SU-DHL-6 (cell line): ENCODE results near the gene SRSF8.
"Not testable (repeated sequence)": the region's sequence is repeated elsewhere in the genome, so short reads cannot be mapped to it uniquely, and the experiment has no call there.

Experiments
- H2AFZ ChIP-seq: fragments of 200-600 bp; sonication (generic); 2 replicates; pipeline ENCODE4 v1.6.1; 2014; ENCODE audit warnings: low read depth, mild to moderate bottlenecking, moderate library complexity, mixed read lengths, antibody characterized with exemption, low read length; ENCODE audit not compliant: severe bottlenecking
- H3F3A ChIP-seq: fragments of 200-600 bp; shearing (Covaris generic); 2 replicates; pipeline ENCODE4 v1.6.0; 2016; ENCODE audit warnings: antibody characterized with exemption, mild to moderate bottlenecking; ENCODE audit not compliant: insufficient read depth
- H3K27ac ChIP-seq: fragments of 200-600 bp; sonication (generic); 2 replicates; pipeline ENCODE4 v1.5.1; 2016; ENCODE audit warnings: low read depth, mild to moderate bottlenecking, low read length, moderate library complexity, mixed read lengths
- H3K27me3 ChIP-seq: fragments of 200-600 bp; sonication (generic), shearing (Covaris generic); 2 replicates; pipeline ENCODE4 v1.6.0; 2014; ENCODE audit warnings: mild to moderate bottlenecking, low read length
- H3K36me3 ChIP-seq: fragments of 200-600 bp; sonication (generic); 2 replicates; pipeline ENCODE4 v1.6.1; 2014; ENCODE audit warnings: mild to moderate bottlenecking, low read length, mixed read lengths
- H3K4me2 ChIP-seq: fragments of 300-600, 200-600 bp; shearing (Covaris generic), sonication (generic); 2 replicates; pipeline ENCODE4 v1.6.0; 2014; ENCODE audit warnings: low read length, low read depth, mild to moderate bottlenecking; ENCODE audit not compliant: poor library complexity, severe bottlenecking
- H3K4me3 ChIP-seq: fragments of 200-600 bp; sonication (generic); 2 replicates; pipeline ENCODE4 v1.5.1; 2014; ENCODE audit warnings: antibody characterized with exemption, low read length, mild to moderate bottlenecking, mixed read lengths; ENCODE audit not compliant: insufficient read depth, poor library complexity, severe bottlenecking
- H3K79me2 ChIP-seq: fragments of 200-600 bp; sonication (generic); 2 replicates; pipeline ENCODE4 v1.6.1; 2014; ENCODE audit warnings: mild to moderate bottlenecking, low read length, moderate library complexity; ENCODE audit not compliant: insufficient read depth
- H3K9ac ChIP-seq: fragments of 200-600 bp; sonication (generic); 2 replicates; pipeline ENCODE4 v1.7.0; 2014; ENCODE audit warnings: mild to moderate bottlenecking, low read length
- H3K9me2 ChIP-seq: fragments of 200-600 bp; sonication (generic); replicated peaks from 2 replicates; pipeline ENCODE4 v1.6.1; 2014; ENCODE audit warnings: low read length; ENCODE audit not compliant: insufficient read depth
- H3K9me3 ChIP-seq: fragments of 200-600 bp; sonication (generic); 2 replicates; pipeline ENCODE4 v1.6.1; 2014; ENCODE audit warnings: low read length, mixed read lengths; ENCODE audit not compliant: insufficient read depth
- H4K20me1 ChIP-seq: fragments of 200-600 bp; sonication (generic); 2 replicates; pipeline ENCODE4 v1.6.1; 2014; ENCODE audit warnings: low read depth, mild to moderate bottlenecking, antibody characterized with exemption, low read length, moderate library complexity, mixed read lengths
- EZH2phosphoT487 ChIP-seq: fragments of 200-600 bp; sonication (generic), shearing (Covaris generic); conservative IDR thresholded peaks from 2 replicates; pipeline ENCODE4 v1.6.1; 2018; ENCODE audit warnings: mild to moderate bottlenecking, antibody characterized with exemption, low read length, moderate library complexity, mixed read lengths
- TF ChIP-seq, protein P1 (sequence below): fragments of 200-600 bp; sonication (generic); IDR thresholded peaks from one replicate; pipeline ENCODE4 v1.5.1; 2017; ENCODE audit warnings: antibody characterized with exemption, mild to moderate bottlenecking, low read length, moderate library complexity; ENCODE audit not compliant: insufficient read depth, poor library complexity, severe bottlenecking

Gene SRSF8

DNA sequence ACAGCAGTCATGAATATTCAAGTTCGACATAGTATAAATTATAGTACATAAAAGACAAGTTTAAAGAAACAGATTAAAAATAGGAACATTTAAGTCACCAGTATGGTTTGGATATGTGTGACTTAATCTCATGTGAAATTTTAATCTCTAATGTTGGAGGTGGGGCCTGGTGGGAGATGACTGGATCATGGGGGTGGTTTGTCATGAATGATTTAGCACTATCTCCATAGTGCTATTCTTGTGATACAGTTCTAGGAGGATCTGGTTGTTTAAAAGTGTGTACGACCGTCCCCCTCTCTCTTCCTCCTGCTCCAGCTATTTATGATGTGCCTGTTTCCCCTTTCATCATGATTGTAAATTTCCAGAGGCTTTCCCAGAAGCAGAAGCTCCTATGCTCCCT, 38.4 kb upstream of the SRSF8 start:
- H3K9me3 ChIP-seq = no peaks in the 10 kb centered on the region
- no peaks in the 10 kb centered on the region for H3K9me2 ChIP-seq
- H3K36me3 ChIP-seq = no peaks in the 10 kb centered on the region
- no peak for TF ChIP-seq EZH2phosphoT487
- no peak overlapping the region for H3K27ac ChIP-seq
- H3K79me2 ChIP-seq = no peaks in the 10 kb centered on the region
- H3K9ac ChIP-seq = no peak overlapping the region
- H4K20me1 ChIP-seq = no peaks in the 10 kb centered on the region
- no peak overlapping the region for H2AFZ ChIP-seq
- no peak overlapping the region for H3K4me3 ChIP-seq
- H3K27me3 ChIP-seq = no peaks in the 10 kb centered on the region
- H3F3A ChIP-seq = no peaks in the 10 kb centered on the region
- H3K4me2 ChIP-seq = no peak overlapping the region

DNA sequence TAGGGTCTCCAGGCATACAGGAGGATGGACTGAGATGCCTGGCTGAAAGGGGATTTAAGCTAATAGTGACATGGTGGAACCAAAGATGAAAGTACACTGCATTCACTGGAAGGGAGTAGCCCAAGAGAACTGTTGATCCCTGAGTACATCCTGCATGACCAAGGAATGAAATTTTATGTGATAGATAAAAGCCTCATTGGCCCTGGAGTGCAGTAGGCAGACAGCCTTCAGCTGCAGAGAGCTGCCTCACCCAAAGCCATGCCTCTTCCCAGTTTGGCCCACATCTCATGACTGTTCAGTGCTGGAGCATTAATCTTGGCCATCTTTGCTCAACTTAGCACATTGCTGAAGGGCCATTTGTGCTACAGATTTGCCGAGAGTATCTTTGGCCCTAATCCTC, 33.7 kb upstream of the SRSF8 start:
- H3K4me3 ChIP-seq = no peak overlapping the region
- no peaks in the 10 kb centered on the region for H3F3A ChIP-seq
- no peaks in the 10 kb centered on the region for H3K9me2 ChIP-seq
- no peak overlapping the region for H2AFZ ChIP-seq
- H3K9me3 ChIP-seq = no peaks in the 10 kb centered on the region
- no peaks in the 10 kb centered on the region for H3K36me3 ChIP-seq
- no peaks in the 10 kb centered on the region for H4K20me1 ChIP-seq
- no peak overlapping the region for H3K4me2 ChIP-seq
- no peaks in the 10 kb centered on the region for H3K27me3 ChIP-seq
- H3K9ac ChIP-seq = no peak overlapping the region
- TF ChIP-seq EZH2phosphoT487 = no peak
- TF ChIP-seq, protein P1, sequence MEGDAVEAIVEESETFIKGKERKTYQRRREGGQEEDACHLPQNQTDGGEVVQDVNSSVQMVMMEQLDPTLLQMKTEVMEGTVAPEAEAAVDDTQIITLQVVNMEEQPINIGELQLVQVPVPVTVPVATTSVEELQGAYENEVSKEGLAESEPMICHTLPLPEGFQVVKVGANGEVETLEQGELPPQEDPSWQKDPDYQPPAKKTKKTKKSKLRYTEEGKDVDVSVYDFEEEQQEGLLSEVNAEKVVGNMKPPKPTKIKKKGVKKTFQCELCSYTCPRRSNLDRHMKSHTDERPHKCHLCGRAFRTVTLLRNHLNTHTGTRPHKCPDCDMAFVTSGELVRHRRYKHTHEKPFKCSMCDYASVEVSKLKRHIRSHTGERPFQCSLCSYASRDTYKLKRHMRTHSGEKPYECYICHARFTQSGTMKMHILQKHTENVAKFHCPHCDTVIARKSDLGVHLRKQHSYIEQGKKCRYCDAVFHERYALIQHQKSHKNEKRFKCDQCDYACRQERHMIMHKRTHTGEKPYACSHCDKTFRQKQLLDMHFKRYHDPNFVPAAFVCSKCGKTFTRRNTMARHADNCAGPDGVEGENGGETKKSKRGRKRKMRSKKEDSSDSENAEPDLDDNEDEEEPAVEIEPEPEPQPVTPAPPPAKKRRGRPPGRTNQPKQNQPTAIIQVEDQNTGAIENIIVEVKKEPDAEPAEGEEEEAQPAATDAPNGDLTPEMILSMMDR = no peak
- no peak overlapping the region for H3K27ac ChIP-seq
- no peaks in the 10 kb centered on the region for H3K79me2 ChIP-seq

DNA sequence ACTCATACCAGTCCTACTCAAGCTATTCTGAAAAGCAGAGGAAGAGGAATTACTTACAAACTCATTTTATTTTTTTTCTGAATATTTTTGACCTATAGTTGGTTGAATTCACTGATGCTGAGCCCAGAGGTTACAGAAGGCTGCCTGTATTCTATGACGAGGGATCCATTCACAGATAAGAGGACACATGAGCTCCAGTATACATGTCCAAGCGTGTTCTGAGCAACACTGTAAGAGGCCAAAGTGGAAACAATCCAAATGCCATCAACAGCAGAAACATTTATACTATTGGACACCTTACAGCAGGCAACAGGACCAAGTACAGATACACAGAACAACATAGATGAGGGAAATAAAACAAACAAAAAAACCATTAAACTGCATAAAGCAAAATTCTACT, 31.4 kb upstream of the SRSF8 start:
- H3K9me3 ChIP-seq = no peaks in the 10 kb centered on the region
- no peaks in the 10 kb centered on the region for H3F3A ChIP-seq
- no peak overlapping the region for H2AFZ ChIP-seq
- H3K4me2 ChIP-seq = no peak overlapping the region
- no peaks in the 10 kb centered on the region for H3K79me2 ChIP-seq
- H3K36me3 ChIP-seq = no peaks in the 10 kb centered on the region
- no peaks in the 10 kb centered on the region for H3K27me3 ChIP-seq
- H4K20me1 ChIP-seq = no peaks in the 10 kb centered on the region
- no peaks in the 10 kb centered on the region for H3K9me2 ChIP-seq
- H3K9ac ChIP-seq = no peak overlapping the region
- no peak overlapping the region for H3K27ac ChIP-seq
- TF ChIP-seq, protein P1 = no peak
- TF ChIP-seq EZH2phosphoT487 = no peak
- H3K4me3 ChIP-seq = no peak overlapping the region

DNA sequence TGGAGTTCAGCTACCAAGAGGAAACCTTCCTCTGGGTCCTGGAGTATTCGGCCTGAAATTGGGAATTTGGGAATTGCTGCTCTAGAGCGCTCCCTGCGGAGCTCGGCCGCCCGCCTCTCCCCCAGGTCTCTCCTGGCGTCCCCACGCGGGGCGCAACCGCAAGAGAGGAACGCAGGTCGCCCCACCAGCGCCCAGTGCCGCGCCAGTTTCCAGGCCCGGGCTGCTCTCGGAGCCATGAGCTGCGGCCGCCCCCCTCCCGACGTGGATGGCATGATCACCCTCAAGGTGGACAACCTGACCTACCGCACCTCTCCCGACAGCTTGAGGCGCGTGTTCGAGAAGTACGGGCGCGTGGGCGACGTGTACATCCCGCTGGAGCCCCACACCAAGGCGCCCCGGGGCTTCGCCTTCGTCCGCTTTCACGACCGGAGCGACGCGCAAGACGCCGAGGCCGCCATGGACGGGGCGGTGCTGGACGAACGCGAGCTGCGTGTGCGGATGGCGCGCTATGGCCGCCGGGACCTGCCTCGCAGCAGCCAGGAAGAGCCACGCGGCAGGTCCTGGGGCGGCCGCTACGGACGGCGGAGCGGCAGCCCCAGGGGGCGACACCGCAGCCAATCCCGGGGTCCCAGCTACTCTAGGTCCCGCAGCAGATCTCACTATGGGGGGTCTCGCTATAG, 29.2 kb upstream of the SRSF8 start:
- H3K9me3 ChIP-seq, H2AFZ ChIP-seq, H3K9ac ChIP-seq, H3K27me3 ChIP-seq, H3K27ac ChIP-seq, H4K20me1 ChIP-seq, H3K4me3 ChIP-seq, H3F3A ChIP-seq, H3K79me2 ChIP-seq, H3K4me2 ChIP-seq, H3K9me2 ChIP-seq, H3K36me3 ChIP-seq: not testable (repeated sequence)
